ENCODE measurements around the gene ANO4. TPM values are rescaled to one million over a fixed set of nuclear protein-coding genes. Genes with fewer than 3 reads are reported as not detected.
"Not testable (repeated sequence)": the region's sequence is repeated elsewhere in the genome, so short reads cannot be mapped to it uniquely, and the experiment has no call there.

Gene ANO4
- total RNA-seq, 2 donors from 2014 or later = 3.4 to 4.0 TPM

GRCh38 chr12:100984796-100985195 is 190.2 kb downstream of the ANO4 start:
- H3K4me3 Mint-ChIP-seq = no peak overlapping the region
- peaks cover 15% of the 10 kb centered on the region for H3K4me1 ChIP-seq (ENCODE audit: control insufficient read depth, insufficient read depth, low read length)
- TF ChIP-seq, protein P1, sequence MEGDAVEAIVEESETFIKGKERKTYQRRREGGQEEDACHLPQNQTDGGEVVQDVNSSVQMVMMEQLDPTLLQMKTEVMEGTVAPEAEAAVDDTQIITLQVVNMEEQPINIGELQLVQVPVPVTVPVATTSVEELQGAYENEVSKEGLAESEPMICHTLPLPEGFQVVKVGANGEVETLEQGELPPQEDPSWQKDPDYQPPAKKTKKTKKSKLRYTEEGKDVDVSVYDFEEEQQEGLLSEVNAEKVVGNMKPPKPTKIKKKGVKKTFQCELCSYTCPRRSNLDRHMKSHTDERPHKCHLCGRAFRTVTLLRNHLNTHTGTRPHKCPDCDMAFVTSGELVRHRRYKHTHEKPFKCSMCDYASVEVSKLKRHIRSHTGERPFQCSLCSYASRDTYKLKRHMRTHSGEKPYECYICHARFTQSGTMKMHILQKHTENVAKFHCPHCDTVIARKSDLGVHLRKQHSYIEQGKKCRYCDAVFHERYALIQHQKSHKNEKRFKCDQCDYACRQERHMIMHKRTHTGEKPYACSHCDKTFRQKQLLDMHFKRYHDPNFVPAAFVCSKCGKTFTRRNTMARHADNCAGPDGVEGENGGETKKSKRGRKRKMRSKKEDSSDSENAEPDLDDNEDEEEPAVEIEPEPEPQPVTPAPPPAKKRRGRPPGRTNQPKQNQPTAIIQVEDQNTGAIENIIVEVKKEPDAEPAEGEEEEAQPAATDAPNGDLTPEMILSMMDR (conservative IDR thresholded peaks at IDR 0.05) = no peak
- H3K4me3 ChIP-seq (ENCODE audit: low read length) = no peak overlapping the region
- H3K27ac ChIP-seq (ENCODE audit: low read depth, low read length) = no peak overlapping the region
- no peaks in the 10 kb centered on the region for H3K36me3 Mint-ChIP-seq (ENCODE audit: low read depth)
- no peaks in the 10 kb centered on the region for H3K9me3 Mint-ChIP-seq
- peaks cover 32% of the 10 kb centered on the region for H3K4me1 Mint-ChIP-seq
- WGBS, 2 experiments (ENCODE audit: insufficient coverage in 1 of 2, insufficient read length in 1 of 2) = 100% methylated on average over 1 of the region's 1 CpG; no CpG with 5 or more reads in 1 of the 2 experiments
- H3K9me3 ChIP-seq (ENCODE audit: control insufficient read depth, low read length) = no peaks in the 10 kb centered on the region
- H3K36me3 ChIP-seq (ENCODE audit: control insufficient read depth, insufficient read depth, low read length) = no peaks in the 10 kb centered on the region
- H3K27ac Mint-ChIP-seq = no peak overlapping the region
- no peaks in the 10 kb centered on the region for H3K27me3 ChIP-seq (ENCODE audit: control insufficient read depth, insufficient read depth, low read length, poor library complexity, severe bottlenecking)
- H3K9ac ChIP-seq (ENCODE audit: extremely low read depth, low read length, poor library complexity, severe bottlenecking) = no peak overlapping the region
- no peaks in the 10 kb centered on the region for H3K27me3 Mint-ChIP-seq (ENCODE audit: insufficient read depth)
- no peak for DNase-seq

GRCh38 chr12:100986595-100987547 is 192.3 kb downstream of the ANO4 start:
- H3K27me3 Mint-ChIP-seq (ENCODE audit: insufficient read depth) = no peaks in the 10 kb centered on the region
- H3K4me3 Mint-ChIP-seq = no peak overlapping the region
- peaks cover 15% of the 10 kb centered on the region for H3K4me1 ChIP-seq (ENCODE audit: control insufficient read depth, insufficient read depth, low read length)
- H3K27ac ChIP-seq (ENCODE audit: low read depth, low read length) = no peak overlapping the region
- H3K27me3 ChIP-seq (ENCODE audit: control insufficient read depth, insufficient read depth, low read length, poor library complexity, severe bottlenecking) = no peaks in the 10 kb centered on the region
- DNase-seq = peak; percentile 91
- no peaks in the 10 kb centered on the region for H3K9me3 Mint-ChIP-seq
- H3K9me3 ChIP-seq (ENCODE audit: control insufficient read depth, low read length) = no peaks in the 10 kb centered on the region
- H3K4me3 ChIP-seq (ENCODE audit: low read length) = no peak overlapping the region
- H3K4me1 Mint-ChIP-seq = peaks cover 32% of the 10 kb centered on the region
- H3K36me3 Mint-ChIP-seq (ENCODE audit: low read depth) = no peaks in the 10 kb centered on the region
- WGBS, 2 experiments (ENCODE audit: insufficient coverage in 1 of 2, insufficient read length in 1 of 2) = 27 to 66% methylated on average over 4 to 8 of the region's 8 CpGs
- no peak overlapping the region for H3K9ac ChIP-seq (ENCODE audit: extremely low read depth, low read length, poor library complexity, severe bottlenecking)
- TF ChIP-seq, protein P1 (conservative IDR thresholded peaks at IDR 0.05) = no peak
- H3K27ac Mint-ChIP-seq = no peak overlapping the region
- H3K36me3 ChIP-seq (ENCODE audit: control insufficient read depth, insufficient read depth, low read length) = no peaks in the 10 kb centered on the region

- 39 to 43% methylated on average over 2 to 5 of the region's 5 CpGs for WGBS, 2 experiments (ENCODE audit: insufficient coverage in 1 of 2, insufficient read length in 1 of 2)
- Mint-ChIP-seq H3K27me3 (ENCODE audit: insufficient read depth) (no peaks in the 10 kb centered on the region), H3K9me3 (no peaks in the 10 kb centered on the region), H3K4me3 (no peak overlapping the region), H3K4me1 (peaks cover 32% of the 10 kb centered on the region), H3K27ac (peak overlapping the region; percentile 87), H3K36me3 (ENCODE audit: low read depth) (no peaks in the 10 kb centered on the region)
- Histone ChIP-seq H3K9me3 (ENCODE audit: control insufficient read depth, low read length) (no peaks in the 10 kb centered on the region), H3K27me3 (ENCODE audit: control insufficient read depth, insufficient read depth, low read length, poor library complexity, severe bottlenecking) (no peaks in the 10 kb centered on the region), H3K36me3 (ENCODE audit: control insufficient read depth, insufficient read depth, low read length) (no peaks in the 10 kb centered on the region), H3K9ac (ENCODE audit: extremely low read depth, low read length, poor library complexity, severe bottlenecking) (no peak overlapping the region), H3K27ac (ENCODE audit: low read depth, low read length) (peak overlapping the region; percentile 64), H3K4me3 (ENCODE audit: low read length) (no peak overlapping the region), H3K4me1 (ENCODE audit: control insufficient read depth, insufficient read depth, low read length) (peaks cover 15% of the 10 kb centered on the region)
- peak; percentile 93 for DNase-seq
- TF ChIP-seq, protein P1 (conservative IDR thresholded peaks at IDR 0.05) = peak; percentile 83
Observed at GRCh38 chr12:100987552-100988521, 193.3 kb downstream of the ANO4 start.

GRCh38 chr12:100989509-100989908 is 194.9 kb downstream of the ANO4 start:
- H3K4me1 ChIP-seq (ENCODE audit: control insufficient read depth, insufficient read depth, low read length) = peaks cover 15% of the 10 kb centered on the region
- H3K9ac ChIP-seq (ENCODE audit: extremely low read depth, low read length, poor library complexity, severe bottlenecking); H3K27me3 Mint-ChIP-seq (ENCODE audit: insufficient read depth); H3K36me3 Mint-ChIP-seq (ENCODE audit: low read depth); H3K27ac ChIP-seq (ENCODE audit: low read depth, low read length); H3K27ac Mint-ChIP-seq; H3K4me3 Mint-ChIP-seq; H3K27me3 ChIP-seq (ENCODE audit: control insufficient read depth, insufficient read depth, low read length, poor library complexity, severe bottlenecking); DNase-seq; H3K9me3 ChIP-seq (ENCODE audit: control insufficient read depth, low read length); H3K9me3 Mint-ChIP-seq; H3K36me3 ChIP-seq (ENCODE audit: control insufficient read depth, insufficient read depth, low read length); H3K4me3 ChIP-seq (ENCODE audit: low read length): not testable (repeated sequence)
- peaks cover 32% of the 10 kb centered on the region for H3K4me1 Mint-ChIP-seq

Measured in endodermal cell (in vitro differentiated cells).